ENCODE measurements around the gene FAM107A.

DNA sequence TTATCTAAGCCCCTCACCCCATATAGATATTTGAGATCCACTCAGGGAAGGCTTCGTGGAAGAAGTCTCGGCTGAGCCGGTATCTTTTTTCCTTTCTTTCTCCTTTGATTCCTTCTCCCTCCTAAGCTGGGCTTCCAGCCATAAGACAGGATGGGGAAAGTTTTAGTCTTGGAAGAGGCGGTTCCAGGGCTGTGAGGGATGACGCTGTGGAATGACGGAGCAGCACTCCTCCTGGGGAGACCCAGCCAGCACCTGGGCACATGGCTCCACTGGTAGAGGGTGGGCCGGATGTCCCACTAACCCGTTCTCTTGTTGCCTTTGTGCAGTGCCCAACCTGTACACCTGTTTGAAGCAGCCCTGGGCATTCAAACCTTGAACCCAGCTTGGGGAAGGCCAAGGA lies 43.2 kb upstream of the FAM107A start:
- TF ChIP-seq, protein P1, sequence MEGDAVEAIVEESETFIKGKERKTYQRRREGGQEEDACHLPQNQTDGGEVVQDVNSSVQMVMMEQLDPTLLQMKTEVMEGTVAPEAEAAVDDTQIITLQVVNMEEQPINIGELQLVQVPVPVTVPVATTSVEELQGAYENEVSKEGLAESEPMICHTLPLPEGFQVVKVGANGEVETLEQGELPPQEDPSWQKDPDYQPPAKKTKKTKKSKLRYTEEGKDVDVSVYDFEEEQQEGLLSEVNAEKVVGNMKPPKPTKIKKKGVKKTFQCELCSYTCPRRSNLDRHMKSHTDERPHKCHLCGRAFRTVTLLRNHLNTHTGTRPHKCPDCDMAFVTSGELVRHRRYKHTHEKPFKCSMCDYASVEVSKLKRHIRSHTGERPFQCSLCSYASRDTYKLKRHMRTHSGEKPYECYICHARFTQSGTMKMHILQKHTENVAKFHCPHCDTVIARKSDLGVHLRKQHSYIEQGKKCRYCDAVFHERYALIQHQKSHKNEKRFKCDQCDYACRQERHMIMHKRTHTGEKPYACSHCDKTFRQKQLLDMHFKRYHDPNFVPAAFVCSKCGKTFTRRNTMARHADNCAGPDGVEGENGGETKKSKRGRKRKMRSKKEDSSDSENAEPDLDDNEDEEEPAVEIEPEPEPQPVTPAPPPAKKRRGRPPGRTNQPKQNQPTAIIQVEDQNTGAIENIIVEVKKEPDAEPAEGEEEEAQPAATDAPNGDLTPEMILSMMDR (conservative IDR thresholded peaks at IDR 0.05; ENCODE audit: low read depth in 2 of 2) = no peak
- TF ChIP-seq POLR2AphosphoS5 (IDR thresholded peaks at IDR 0.05; ENCODE audit: low read depth) = no peak
- no peak for TF ChIP-seq EZH2 (IDR thresholded peaks at IDR 0.05; ENCODE audit: low read depth, unreplicated experiment)
